ENCODE results near the gene C1orf141. TPM values are rescaled to one million over a fixed set of nuclear protein-coding genes. Genes with fewer than 3 reads are reported as not detected.

C1orf141 gene
- total RNA-seq, 1 donor from 2014 or later, result not detected

DNA sequence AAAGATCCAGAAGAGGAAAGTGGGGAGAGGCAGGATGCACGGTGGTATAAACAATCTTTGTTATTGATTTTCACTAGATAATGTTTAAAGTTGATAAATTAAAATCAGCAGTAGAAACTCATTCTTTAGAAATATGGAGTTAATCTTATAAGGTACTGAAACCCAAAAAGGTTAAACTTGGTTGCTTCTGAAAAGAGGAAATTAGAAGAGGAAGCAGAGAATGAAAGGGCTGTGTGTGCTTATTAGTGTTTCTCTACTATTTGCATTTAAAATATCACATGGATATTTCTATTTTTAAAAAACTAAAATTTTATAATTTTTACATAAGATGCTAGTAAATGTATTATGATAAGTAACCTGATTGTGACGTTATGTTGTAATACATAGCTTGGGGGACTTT lies 24.4 kb downstream of the C1orf141 start:
- DNase-seq, result no peak
- H3K36me3 ChIP-seq, result no peaks in the 10 kb centered on the region
- no peaks in the 10 kb centered on the region for H3K27me3 ChIP-seq (ENCODE audit: low read depth)
- TF ChIP-seq, protein P1, sequence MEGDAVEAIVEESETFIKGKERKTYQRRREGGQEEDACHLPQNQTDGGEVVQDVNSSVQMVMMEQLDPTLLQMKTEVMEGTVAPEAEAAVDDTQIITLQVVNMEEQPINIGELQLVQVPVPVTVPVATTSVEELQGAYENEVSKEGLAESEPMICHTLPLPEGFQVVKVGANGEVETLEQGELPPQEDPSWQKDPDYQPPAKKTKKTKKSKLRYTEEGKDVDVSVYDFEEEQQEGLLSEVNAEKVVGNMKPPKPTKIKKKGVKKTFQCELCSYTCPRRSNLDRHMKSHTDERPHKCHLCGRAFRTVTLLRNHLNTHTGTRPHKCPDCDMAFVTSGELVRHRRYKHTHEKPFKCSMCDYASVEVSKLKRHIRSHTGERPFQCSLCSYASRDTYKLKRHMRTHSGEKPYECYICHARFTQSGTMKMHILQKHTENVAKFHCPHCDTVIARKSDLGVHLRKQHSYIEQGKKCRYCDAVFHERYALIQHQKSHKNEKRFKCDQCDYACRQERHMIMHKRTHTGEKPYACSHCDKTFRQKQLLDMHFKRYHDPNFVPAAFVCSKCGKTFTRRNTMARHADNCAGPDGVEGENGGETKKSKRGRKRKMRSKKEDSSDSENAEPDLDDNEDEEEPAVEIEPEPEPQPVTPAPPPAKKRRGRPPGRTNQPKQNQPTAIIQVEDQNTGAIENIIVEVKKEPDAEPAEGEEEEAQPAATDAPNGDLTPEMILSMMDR (IDR thresholded peaks at IDR 0.05; ENCODE audit: borderline replicate concordance), result no peak
- peaks cover 24% of the 10 kb centered on the region for H3K9me3 ChIP-seq (replicated peaks)
- no peaks in the 10 kb centered on the region for H3K4me1 ChIP-seq
- no peak overlapping the region for H3K4me3 ChIP-seq
- no peak overlapping the region for H3K27ac ChIP-seq (replicated peaks)
- intact Hi-C loops (cut with micrococcal nuclease), result no loop called here

DNA sequence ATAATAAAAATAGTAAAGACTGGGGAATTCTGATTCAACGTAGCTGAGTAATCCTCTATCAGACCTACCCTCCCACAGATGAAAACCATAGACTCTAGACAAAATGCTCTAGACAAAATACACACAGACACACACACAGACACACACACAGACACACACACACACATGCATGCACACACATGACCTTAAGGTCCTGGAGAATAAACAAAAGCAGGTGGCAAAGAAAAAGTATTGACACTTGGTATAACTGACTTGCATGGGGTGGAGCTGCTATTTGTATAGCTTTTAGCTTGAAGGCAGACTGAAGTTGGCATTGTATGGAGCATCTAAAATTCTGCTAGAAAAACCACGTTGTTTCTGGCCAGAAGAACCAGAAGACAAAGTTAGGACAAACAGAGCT lies 29.3 kb downstream of the C1orf141 start:
- H3K9me3 ChIP-seq (replicated peaks), result no peaks in the 10 kb centered on the region
- intact Hi-C loops (cut with micrococcal nuclease), result no loop called here
- H3K27ac ChIP-seq (replicated peaks), result no peak overlapping the region
- no peak overlapping the region for H3K4me3 ChIP-seq
- H3K36me3 ChIP-seq, result no peaks in the 10 kb centered on the region
- H3K4me1 ChIP-seq, result no peaks in the 10 kb centered on the region
- TF ChIP-seq, protein P1 (IDR thresholded peaks at IDR 0.05; ENCODE audit: borderline replicate concordance), result no peak
- no peaks in the 10 kb centered on the region for H3K27me3 ChIP-seq (ENCODE audit: low read depth)
- DNase-seq, result no peak

DNA sequence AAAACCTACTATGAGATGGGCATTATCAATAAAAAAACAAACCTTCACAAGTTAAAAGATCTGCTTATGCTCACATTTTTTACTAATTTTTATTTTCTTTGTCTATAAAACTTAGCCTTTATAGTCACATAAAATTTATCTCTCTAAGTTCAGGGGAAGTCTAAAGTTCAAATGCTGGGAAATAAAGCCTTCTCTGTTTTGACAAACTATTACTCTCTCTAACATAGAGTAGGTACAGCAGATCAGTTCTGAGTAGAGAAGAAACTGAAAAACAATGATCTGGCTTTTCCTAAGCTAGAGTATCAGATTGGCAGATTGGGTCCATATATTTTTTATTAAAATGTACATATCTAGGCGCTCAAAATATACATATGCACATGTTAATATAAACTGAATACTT lies 31.2 kb downstream of the C1orf141 start:
- Histone ChIP-seq H3K27ac (replicated peaks) (no peak overlapping the region), H3K4me1 (no peaks in the 10 kb centered on the region), H3K9me3 (replicated peaks) (no peaks in the 10 kb centered on the region), H3K27me3 (ENCODE audit: low read depth) (no peaks in the 10 kb centered on the region), H3K4me3 (no peak overlapping the region), H3K36me3 (no peaks in the 10 kb centered on the region)
- TF ChIP-seq, protein P1 (IDR thresholded peaks at IDR 0.05; ENCODE audit: borderline replicate concordance), result no peak
- no peak for DNase-seq
- intact Hi-C loops (cut with micrococcal nuclease), result no loop called here

DNA sequence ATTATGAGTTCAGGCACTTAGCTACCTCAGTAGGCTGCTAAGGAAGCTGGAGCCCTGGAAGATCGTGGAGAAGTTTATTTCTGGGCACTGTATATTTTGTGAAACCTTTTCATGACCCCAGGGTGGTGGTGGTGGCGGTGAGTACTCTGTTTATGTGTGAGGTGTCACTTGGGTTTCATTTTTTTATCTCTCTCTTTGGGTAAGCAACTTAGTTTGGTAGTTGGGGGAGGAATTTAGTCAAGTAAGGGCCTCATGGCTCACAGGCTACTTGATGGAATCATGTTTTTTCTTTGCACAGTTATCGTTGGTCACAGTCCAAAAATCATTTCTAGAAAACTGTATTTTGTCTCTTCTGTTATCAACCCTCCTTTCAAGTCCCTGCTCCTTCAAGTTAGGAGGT lies 33.9 kb downstream of the C1orf141 start:
- peaks cover 3% of the 10 kb centered on the region for H3K27me3 ChIP-seq (ENCODE audit: low read depth)
- TF ChIP-seq, protein P1 (IDR thresholded peaks at IDR 0.05; ENCODE audit: borderline replicate concordance), result no peak
- DNase-seq, result no peak

DNA sequence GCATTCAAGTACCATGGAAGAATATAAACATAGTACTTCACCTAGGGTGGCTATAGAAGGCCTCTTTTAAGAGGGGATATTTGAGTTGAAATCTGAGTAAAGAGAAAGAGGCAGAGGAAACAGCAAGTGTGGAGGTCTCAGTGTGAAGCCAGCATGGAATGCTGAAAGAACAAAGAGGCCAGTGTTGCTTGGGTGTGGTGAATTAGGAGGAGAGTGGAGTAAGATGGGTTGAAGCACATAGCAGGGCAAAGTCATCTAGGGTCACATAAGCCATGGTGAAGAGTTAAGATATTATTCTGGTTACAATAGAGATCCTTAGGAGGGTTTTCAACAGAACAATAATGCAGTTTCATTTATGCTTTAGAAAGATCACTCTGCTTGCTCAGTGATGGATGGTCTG lies 37.5 kb downstream of the C1orf141 start:
- Histone ChIP-seq H3K9me3 (replicated peaks) (no peaks in the 10 kb centered on the region), H3K27ac (replicated peaks) (no peak overlapping the region), H3K27me3 (ENCODE audit: low read depth) (peaks cover 17% of the 10 kb centered on the region), H3K36me3 (no peaks in the 10 kb centered on the region), H3K4me1 (no peaks in the 10 kb centered on the region), H3K4me3 (no peak overlapping the region)
- no peak for DNase-seq
- TF ChIP-seq, protein P1 (IDR thresholded peaks at IDR 0.05; ENCODE audit: borderline replicate concordance), result no peak
- intact Hi-C loops (cut with micrococcal nuclease), result no loop called here

More for the DNA sequence above, 33.9 kb downstream of the C1orf141 start:
- Histone ChIP-seq H3K9me3 (replicated peaks) (no peaks in the 10 kb centered on the region), H3K27ac (replicated peaks) (no peak overlapping the region), H3K4me1 (no peaks in the 10 kb centered on the region), H3K4me3 (no peak overlapping the region), H3K36me3 (no peaks in the 10 kb centered on the region)
- intact Hi-C loops (cut with micrococcal nuclease), result no loop called here

DNA sequence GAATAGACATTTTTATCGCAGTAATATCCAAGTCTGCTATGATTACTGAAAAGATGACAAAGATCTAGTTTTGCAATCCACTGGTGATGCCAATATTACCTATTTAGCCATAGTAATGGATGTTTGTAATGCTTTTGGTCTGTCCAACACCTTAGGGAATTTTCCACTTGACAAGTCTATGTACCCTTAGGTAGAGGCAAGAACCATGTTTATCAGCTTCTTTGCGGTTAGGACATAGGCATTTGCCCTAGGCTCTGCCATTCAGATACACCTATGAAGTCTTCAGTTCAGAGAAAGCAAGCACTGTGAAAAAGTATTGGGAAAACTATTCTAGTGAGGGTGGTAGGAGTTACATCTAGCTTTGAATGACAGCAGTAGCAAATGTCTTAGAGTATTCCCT lies 40.6 kb downstream of the C1orf141 start:
- Histone ChIP-seq H3K27me3 (ENCODE audit: low read depth) (peaks cover 22% of the 10 kb centered on the region), H3K9me3 (replicated peaks) (no peaks in the 10 kb centered on the region), H3K27ac (replicated peaks) (no peak overlapping the region), H3K4me3 (no peak overlapping the region), H3K36me3 (no peaks in the 10 kb centered on the region), H3K4me1 (no peaks in the 10 kb centered on the region)
- DNase-seq, result no peak
- TF ChIP-seq, protein P1 (IDR thresholded peaks at IDR 0.05; ENCODE audit: borderline replicate concordance), result no peak
- intact Hi-C loops (cut with micrococcal nuclease), result no loop called here

Measured in left ventricle myocardium inferior (tissue), 1 donor.